GM23338 (cell line): ENCODE measurements around the gene ABCC1. TPM values are rescaled to one million over a fixed set of nuclear protein-coding genes. Genes with fewer than 3 reads are reported as not detected.

Experiments used
- ATAC-seq: fragments of 200-7000 bp; cut with Tn5 transposase; 3 replicates; pipeline ENCODE4 v1.9.1; 2020
- DNase-seq: peaks from one replicate; pipeline ENCODE4 v3.0.0-alpha.2; 2015; ENCODE audit warnings: low spot score
- H2AFZ ChIP-seq: fragments of 200-600 bp; sonication (generic); 2 replicates; pipeline ENCODE4 v1.8.0; 2016; ENCODE audit warnings: antibody characterized with exemption, mild to moderate bottlenecking, moderate library complexity
- H3F3A ChIP-seq: fragments of 200-600 bp; sonication (generic); replicated peaks from 2 replicates; pipeline ENCODE4 v1.8.0; 2017; ENCODE audit warnings: antibody characterized with exemption, mixed run types, low read depth
- H3K27ac ChIP-seq: fragments of 200-600 bp; sonication (generic); 2 replicates; pipeline ENCODE4 v1.6.1; 2016; ENCODE audit warnings: low read depth
- H3K27me3 ChIP-seq: fragments of 200-600 bp; sonication (generic); 2 replicates; pipeline ENCODE4 v1.8.0; 2016; ENCODE audit warnings: mild to moderate bottlenecking, mixed run types, moderate library complexity; ENCODE audit not compliant: insufficient read depth
- H3K36me3 ChIP-seq: fragments of 200-600 bp; sonication (generic); 2 replicates; pipeline ENCODE4 v1.8.0; 2016; ENCODE audit warnings: mild to moderate bottlenecking; ENCODE audit not compliant: insufficient read depth
- H3K4me1 ChIP-seq: fragments of 200-600 bp; sonication (generic); 2 replicates; pipeline ENCODE4 v1.8.0; 2016; ENCODE audit warnings: mild to moderate bottlenecking, moderate library complexity; ENCODE audit not compliant: insufficient read depth
- H3K4me2 ChIP-seq: fragments of 200-600 bp; sonication (generic); 2 replicates; pipeline ENCODE4 v1.7.1; 2017; ENCODE audit warnings: mixed run types
- H3K4me3 ChIP-seq: fragments of 200-600 bp; sonication (generic); 2 replicates; pipeline ENCODE4 v1.6.1; 2016; ENCODE audit warnings: mixed run types
- H3K79me2 ChIP-seq: fragments of 200-600 bp; sonication (generic); replicated peaks from 2 replicates; pipeline ENCODE4 v1.8.0; 2017; ENCODE audit warnings: mild to moderate bottlenecking; ENCODE audit not compliant: insufficient read depth
- H3K9me2 ChIP-seq: fragments of 200-600 bp; sonication (generic); 2 replicates; pipeline ENCODE4 v1.8.0; 2017; ENCODE audit not compliant: insufficient read depth
- H4K20me1 ChIP-seq: fragments of 200-600 bp; sonication (generic); replicated peaks from 2 replicates; pipeline ENCODE4 v1.8.0; 2017; ENCODE audit warnings: mild to moderate bottlenecking; ENCODE audit not compliant: insufficient read depth
- H3K27ac Mint-ChIP-seq: 2 replicates; pipeline ENCODE4 v1.8.0; 2020; ENCODE audit warnings: inconsistent platforms, mild to moderate bottlenecking, moderate library complexity, mixed read lengths
- H3K27me3 Mint-ChIP-seq: 3 replicates; pipeline ENCODE4 v1.8.0; 2022; ENCODE audit warnings: low read depth, mild to moderate bottlenecking, moderate library complexity, mixed read lengths, inconsistent platforms; ENCODE audit not compliant: insufficient read depth, poor library complexity
- H3K36me3 Mint-ChIP-seq: 3 replicates; pipeline ENCODE4 v1.8.0; 2021; ENCODE audit warnings: low read depth, mild to moderate bottlenecking, inconsistent platforms, moderate library complexity, mixed read lengths
- H3K4me1 Mint-ChIP-seq: 3 replicates; pipeline ENCODE4 v1.8.0; 2020; ENCODE audit warnings: mild to moderate bottlenecking, inconsistent platforms, mixed read lengths
- H3K4me3 Mint-ChIP-seq: 3 replicates; pipeline ENCODE4 v1.8.0; 2021; ENCODE audit warnings: moderate library complexity, mild to moderate bottlenecking, inconsistent platforms, mixed read lengths
- H3K9me3 Mint-ChIP-seq: 3 replicates; pipeline ENCODE4 v1.8.0; 2020; ENCODE audit warnings: moderate library complexity, mild to moderate bottlenecking, inconsistent platforms, mixed read lengths
- CREB1 ChIP-seq: fragments of 250-450 bp; sonication (Bioruptor Pico); IDR thresholded peaks from 2 replicates; pipeline ENCODE4 v1.5.0; 2020; ENCODE audit warnings: low read depth, mild to moderate bottlenecking, moderate library complexity
- CTCF ChIP-seq, 2 experiments: fragments of 200-600 bp in 1 of 2; sonication (generic) in 1 of 2; conservative IDR thresholded peaks; 2 replicates each; pipeline versions ENCODE4 v1.5.1 to v1.6.1; 2016 to 2017; ENCODE audit warnings: antibody characterized with exemption in 2 of 2, low read depth in 2 of 2, mild to moderate bottlenecking in 2 of 2, moderate library complexity in 1 of 2
- EZH2 ChIP-seq: fragments of 200-600 bp; sonication (generic); IDR thresholded peaks from one replicate; pipeline ENCODE4 v1.8.0; 2017; ENCODE audit warnings: antibody characterized with exemption, mild to moderate bottlenecking, low read depth; ENCODE audit not compliant: unreplicated experiment
- EZH2phosphoT487 ChIP-seq: fragments of 200-600 bp; sonication (generic); IDR thresholded peaks from one replicate; pipeline ENCODE4 v1.8.1; 2018; ENCODE audit warnings: antibody characterized with exemption; ENCODE audit not compliant: unreplicated experiment
- JUNB ChIP-seq: IDR thresholded peaks from one replicate; pipeline ENCODE4 v1.6.1; 2016; ENCODE audit warnings: antibody characterized with exemption; ENCODE audit not compliant: unreplicated experiment
- REST ChIP-seq: IDR thresholded peaks from one replicate; pipeline ENCODE4 v1.6.1; 2018; ENCODE audit warnings: antibody characterized with exemption; ENCODE audit not compliant: unreplicated experiment
- STAT1 ChIP-seq: IDR thresholded peaks from one replicate; pipeline ENCODE4 v1.6.1; 2016; ENCODE audit warnings: antibody characterized with exemption; ENCODE audit not compliant: unreplicated experiment
- ZNF114 ChIP-seq: fragments of 250-450 bp; sonication (Bioruptor Pico); IDR thresholded peaks from 2 replicates; pipeline ENCODE4 v1.5.0; 2020; ENCODE audit warnings: mild to moderate bottlenecking, moderate library complexity
- polyA plus RNA-seq: library from polyadenylated mRNA; unstranded; fragments of >200 nt; fragmentation: Nextera tagmentation; extraction: Ambion mirVana; gene quantifications from 2 replicates; pipeline ENCODE4 v1.2.1, GENCODE V29; 2016
- total RNA-seq: library from RNA; depleted of rRNA; stranded (reverse); fragments of >200 nt; shearing (Covaris generic); gene quantifications from 2 replicates; pipeline ENCODE4 v1.2.3, GENCODE V29; 2014

Gene ABCC1
- total and polyA plus RNA-seq, 2 experiments from 2014 or later = 11.0 to 46.6 TPM

GRCh38 chr16:16038950-16039349 lies 89.5 kb downstream of the ABCC1 start:
- Histone ChIP-seq H3K4me2 (no peak overlapping the region), H3K27ac (no peak overlapping the region), H3K9me2 (no peaks in the 10 kb centered on the region), H3K4me3 (no peak overlapping the region), H2AFZ (no peak overlapping the region), H3K36me3 (peaks cover 10% of the 10 kb centered on the region), H3K79me2 (no peaks in the 10 kb centered on the region; the same call in 1 of the 2 replicates), H4K20me1 (peaks cover 5% of the 10 kb centered on the region), H3K27me3 (no peaks in the 10 kb centered on the region), H3K4me1 (peaks cover 5% of the 10 kb centered on the region), H3F3A (no peaks in the 10 kb centered on the region)
- H3K27ac Mint-ChIP-seq = no peak overlapping the region
- peaks cover 62% of the 10 kb centered on the region for H3K36me3 Mint-ChIP-seq
- H3K27me3 Mint-ChIP-seq = peaks cover 4% of the 10 kb centered on the region
- H3K9me3 Mint-ChIP-seq = no peaks in the 10 kb centered on the region
- TF ChIP-seq CTCF (conservative IDR thresholded peaks at IDR 0.05; ENCODE audit: low read depth in 2 of 2) (no peak), CREB1 (CRISPR knock-in tag) (no peak)
- no peak for DNase-seq
- peaks cover 5% of the 10 kb centered on the region for H3K4me1 Mint-ChIP-seq
- no peak for ATAC-seq
- no peak overlapping the region for H3K4me3 Mint-ChIP-seq

- H3K9me2 ChIP-seq = no peaks in the 10 kb centered on the region
- no peak overlapping the region for H3K4me3 Mint-ChIP-seq
- no peaks in the 10 kb centered on the region; the same call in 1 of the 2 replicates for H3K79me2 ChIP-seq
- H3K27ac Mint-ChIP-seq = peak overlapping the region; percentile 91
- no peaks in the 10 kb centered on the region for H3F3A ChIP-seq
- H3K27me3 Mint-ChIP-seq = peaks cover 6% of the 10 kb centered on the region
- peaks cover 5% of the 10 kb centered on the region for H3K4me1 ChIP-seq
- peak; percentile 83 for DNase-seq
- H3K27me3 ChIP-seq = no peaks in the 10 kb centered on the region
- peaks cover 70% of the 10 kb centered on the region for H3K36me3 Mint-ChIP-seq
- peaks cover 8% of the 10 kb centered on the region for H3K36me3 ChIP-seq
- no peak overlapping the region for H2AFZ ChIP-seq
- no peaks in the 10 kb centered on the region for H3K9me3 Mint-ChIP-seq
- ATAC-seq = peak; percentile 85
- peaks cover 10% of the 10 kb centered on the region for H4K20me1 ChIP-seq
- H3K27ac ChIP-seq = peak overlapping the region; percentile 93
- H3K4me2 ChIP-seq = 0 out of 2 replicates have a peak overlapping the region, but pooled peaks have one; percentile 62
- no peak overlapping the region for H3K4me3 ChIP-seq
- peaks cover 7% of the 10 kb centered on the region for H3K4me1 Mint-ChIP-seq
- TF ChIP-seq EZH2 (no peak), ZNF114 (CRISPR knock-in tag) (no peak), CTCF (conservative IDR thresholded peaks at IDR 0.05; ENCODE audit: low read depth in 2 of 2) (no peak), REST (no peak), JUNB (no peak), STAT1 (no peak), EZH2phosphoT487 (no peak)
These were observed 91.9 kb downstream of the ABCC1 start for GRCh38 chr16:16041196-16041892.
